HepG2 (cell line): ENCODE data around the gene FANCE. TPM values are rescaled to one million over a fixed set of nuclear protein-coding genes. Genes with fewer than 3 reads are reported as not detected.

Experiments used
- CENPBD1 ChIP-seq: sonication (generic); formaldehyde crosslinking; IDR thresholded peaks from 2 replicates; pipeline ENCODE4 v1.8.0; 2022; ENCODE audit warnings: missing genetic modification reagents, low read depth, mild to moderate bottlenecking, borderline replicate concordance
- ERF ChIP-seq: IDR thresholded peaks from 2 replicates; pipeline ENCODE4 v1.6.1; 2018; ENCODE audit warnings: missing biosample characterization, missing genetic modification reagents
- GATAD1 ChIP-seq: IDR thresholded peaks from 2 replicates; pipeline ENCODE4 v1.6.1; 2016; ENCODE audit warnings: missing genetic modification reagents, missing compliant biosample characterization
- POLR2G ChIP-seq: fragments of 200-400 bp; formaldehyde crosslinking; IDR thresholded peaks from 2 replicates; pipeline ENCODE4 v1.6.1; 2018; ENCODE audit warnings: mild to moderate bottlenecking, low read depth, low read length, moderate library complexity
- RFXAP ChIP-seq: sonication (generic); formaldehyde crosslinking; IDR thresholded peaks from 2 replicates; pipeline ENCODE4 v1.4.0; 2020; ENCODE audit warnings: missing genetic modification reagents, borderline replicate concordance
- SAFB2 ChIP-seq: sonication (generic); formaldehyde crosslinking; IDR thresholded peaks from 2 replicates; pipeline ENCODE4 v1.5.1; 2020; ENCODE audit warnings: missing genetic modification reagents, low read depth, mild to moderate bottlenecking, borderline replicate concordance
- ZNF674 ChIP-seq: sonication (generic); formaldehyde crosslinking; IDR thresholded peaks from 2 replicates; pipeline ENCODE4 v1.5.0; 2020; ENCODE audit warnings: low read depth, mild to moderate bottlenecking, missing genetic modification reagents
- polyA plus RNA-seq, 8 experiments: library from polyadenylated mRNA; depleted of rRNA in 3 of 8; stranded (reverse) in 7 of 8; unstranded in 1 of 8; fragments of >200 nt; fragmentation: Illumina TruSeq in 4 of 8; extraction: Trizol in 4 of 8; gene quantifications; 2 replicates each; pipeline versions ENCODE4 v1.2.1 to v1.2.3, GENCODE V29; 2011 to 2016; ENCODE audit warnings: low read depth in 4 of 8, missing spikeins in 1 of 8, mixed read lengths in 1 of 8; ENCODE audit not compliant: insufficient read depth in 1 of 8
- total RNA-seq, 5 experiments: library from RNA; depleted of rRNA; stranded (reverse); fragments of >200 nt; fragmentation: Illumina TruSeq; extraction: Trizol; gene quantifications; 2 replicates each; pipeline ENCODE4 v1.2.3, GENCODE V29; 2016; ENCODE audit warnings: low read depth in 1 of 5
- TF ChIP-seq, protein P1 (sequence below): sonication (generic); formaldehyde crosslinking; IDR thresholded peaks from 2 replicates; pipeline ENCODE4 v1.4.0; 2020; ENCODE audit warnings: missing genetic modification reagents
- TF ChIP-seq, protein P2 (sequence below): IDR thresholded peaks from 2 replicates; pipeline ENCODE4 v1.4.0; 2020; ENCODE audit warnings: mild to moderate bottlenecking, missing genetic modification reagents
- TF ChIP-seq, protein P3 (sequence below): IDR thresholded peaks from 2 replicates; pipeline ENCODE4 v1.6.1; 2016; ENCODE audit warnings: missing compliant biosample characterization, missing genetic modification reagents, borderline replicate concordance
- TF ChIP-seq, protein P4 (sequence below): sonication (generic); formaldehyde crosslinking; IDR thresholded peaks from 2 replicates; pipeline ENCODE4 v1.8.0; 2022; ENCODE audit warnings: missing genetic modification reagents, mild to moderate bottlenecking, moderate library complexity, borderline replicate concordance
- TF ChIP-seq, protein P5 (sequence below): sonication (generic); formaldehyde crosslinking; IDR thresholded peaks from 2 replicates; pipeline ENCODE4 v1.4.0; 2020; ENCODE audit warnings: missing genetic modification reagents, low read depth, mild to moderate bottlenecking, borderline replicate concordance
- TF ChIP-seq, protein P6 (sequence below): IDR thresholded peaks from 2 replicates; pipeline ENCODE4 v1.6.1; 2012; ENCODE audit warnings: low read depth, low read length, improper control_type of control experiment

Gene FANCE
- total and polyA plus RNA-seq, 2 of the 13 experiments (the other 11 are each of a cell fraction or from before 2014, with no cell fraction given), result 7.1 to 11.2 TPM

DNA sequence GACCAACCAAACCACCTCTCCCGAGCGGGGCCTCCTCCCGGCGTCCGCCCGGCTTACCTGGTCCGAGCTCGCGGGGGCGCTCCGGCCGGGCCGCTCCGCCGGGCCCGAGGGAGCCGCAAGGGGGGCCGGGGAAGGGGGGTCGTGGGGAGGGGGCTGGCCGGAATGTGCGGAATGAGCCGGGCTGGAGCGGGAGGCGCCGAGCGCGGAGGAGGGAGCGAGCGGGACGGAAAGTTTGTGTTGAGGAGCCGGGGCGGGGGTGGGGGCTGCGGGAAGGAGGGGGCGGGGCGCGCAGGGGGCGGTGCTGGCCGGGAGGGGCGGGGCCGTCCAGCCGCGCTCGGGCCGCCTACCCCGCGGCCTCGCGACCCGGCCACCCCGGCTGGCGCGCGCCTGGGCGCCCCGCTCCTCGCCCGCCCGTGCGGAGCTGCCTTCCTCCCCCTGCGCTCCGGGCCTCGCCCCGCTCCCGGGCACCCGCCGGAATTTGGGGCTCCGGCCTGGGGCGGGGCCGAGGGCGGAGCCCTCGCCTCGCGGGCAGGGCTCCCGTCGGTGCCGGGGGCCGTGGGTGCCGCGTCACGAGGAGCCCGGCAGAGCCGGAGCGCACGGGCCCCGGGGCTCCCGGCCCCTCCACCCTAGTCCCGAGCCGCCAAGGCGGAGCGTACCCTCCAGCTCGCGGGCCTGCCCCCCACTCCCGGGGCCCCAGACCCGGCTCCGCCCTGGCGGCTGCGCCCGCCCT, 44.9 kb downstream of the FANCE start, which contains the start of gene TEAD3 (continued):
- TF ChIP-seq, protein P1, sequence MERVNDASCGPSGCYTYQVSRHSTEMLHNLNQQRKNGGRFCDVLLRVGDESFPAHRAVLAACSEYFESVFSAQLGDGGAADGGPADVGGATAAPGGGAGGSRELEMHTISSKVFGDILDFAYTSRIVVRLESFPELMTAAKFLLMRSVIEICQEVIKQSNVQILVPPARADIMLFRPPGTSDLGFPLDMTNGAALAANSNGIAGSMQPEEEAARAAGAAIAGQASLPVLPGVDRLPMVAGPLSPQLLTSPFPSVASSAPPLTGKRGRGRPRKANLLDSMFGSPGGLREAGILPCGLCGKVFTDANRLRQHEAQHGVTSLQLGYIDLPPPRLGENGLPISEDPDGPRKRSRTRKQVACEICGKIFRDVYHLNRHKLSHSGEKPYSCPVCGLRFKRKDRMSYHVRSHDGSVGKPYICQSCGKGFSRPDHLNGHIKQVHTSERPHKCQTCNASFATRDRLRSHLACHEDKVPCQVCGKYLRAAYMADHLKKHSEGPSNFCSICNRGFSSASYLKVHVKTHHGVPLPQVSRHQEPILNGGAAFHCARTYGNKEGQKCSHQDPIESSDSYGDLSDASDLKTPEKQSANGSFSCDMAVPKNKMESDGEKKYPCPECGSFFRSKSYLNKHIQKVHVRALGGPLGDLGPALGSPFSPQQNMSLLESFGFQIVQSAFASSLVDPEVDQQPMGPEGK (CRISPR knock-in tag), result peak; percentile 4; the same call in 1 of the 2 replicates
- no peak for TF ChIP-seq CENPBD1 (CRISPR knock-in tag)
- TF ChIP-seq POLR2G, result peak; percentile 59; the same call in 1 of the 2 replicates
- 0 out of 2 replicates have a peak, but pooled peaks have one; percentile 65 for TF ChIP-seq SAFB2
- no peak for TF ChIP-seq GATAD1
- TF ChIP-seq, protein P2, sequence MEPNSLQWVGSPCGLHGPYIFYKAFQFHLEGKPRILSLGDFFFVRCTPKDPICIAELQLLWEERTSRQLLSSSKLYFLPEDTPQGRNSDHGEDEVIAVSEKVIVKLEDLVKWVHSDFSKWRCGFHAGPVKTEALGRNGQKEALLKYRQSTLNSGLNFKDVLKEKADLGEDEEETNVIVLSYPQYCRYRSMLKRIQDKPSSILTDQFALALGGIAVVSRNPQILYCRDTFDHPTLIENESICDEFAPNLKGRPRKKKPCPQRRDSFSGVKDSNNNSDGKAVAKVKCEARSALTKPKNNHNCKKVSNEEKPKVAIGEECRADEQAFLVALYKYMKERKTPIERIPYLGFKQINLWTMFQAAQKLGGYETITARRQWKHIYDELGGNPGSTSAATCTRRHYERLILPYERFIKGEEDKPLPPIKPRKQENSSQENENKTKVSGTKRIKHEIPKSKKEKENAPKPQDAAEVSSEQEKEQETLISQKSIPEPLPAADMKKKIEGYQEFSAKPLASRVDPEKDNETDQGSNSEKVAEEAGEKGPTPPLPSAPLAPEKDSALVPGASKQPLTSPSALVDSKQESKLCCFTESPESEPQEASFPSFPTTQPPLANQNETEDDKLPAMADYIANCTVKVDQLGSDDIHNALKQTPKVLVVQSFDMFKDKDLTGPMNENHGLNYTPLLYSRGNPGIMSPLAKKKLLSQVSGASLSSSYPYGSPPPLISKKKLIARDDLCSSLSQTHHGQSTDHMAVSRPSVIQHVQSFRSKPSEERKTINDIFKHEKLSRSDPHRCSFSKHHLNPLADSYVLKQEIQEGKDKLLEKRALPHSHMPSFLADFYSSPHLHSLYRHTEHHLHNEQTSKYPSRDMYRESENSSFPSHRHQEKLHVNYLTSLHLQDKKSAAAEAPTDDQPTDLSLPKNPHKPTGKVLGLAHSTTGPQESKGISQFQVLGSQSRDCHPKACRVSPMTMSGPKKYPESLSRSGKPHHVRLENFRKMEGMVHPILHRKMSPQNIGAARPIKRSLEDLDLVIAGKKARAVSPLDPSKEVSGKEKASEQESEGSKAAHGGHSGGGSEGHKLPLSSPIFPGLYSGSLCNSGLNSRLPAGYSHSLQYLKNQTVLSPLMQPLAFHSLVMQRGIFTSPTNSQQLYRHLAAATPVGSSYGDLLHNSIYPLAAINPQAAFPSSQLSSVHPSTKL (CRISPR knock-in tag), result no peak
- TF ChIP-seq ERF (CRISPR knock-in tag), result no peak
- TF ChIP-seq, protein P3, sequence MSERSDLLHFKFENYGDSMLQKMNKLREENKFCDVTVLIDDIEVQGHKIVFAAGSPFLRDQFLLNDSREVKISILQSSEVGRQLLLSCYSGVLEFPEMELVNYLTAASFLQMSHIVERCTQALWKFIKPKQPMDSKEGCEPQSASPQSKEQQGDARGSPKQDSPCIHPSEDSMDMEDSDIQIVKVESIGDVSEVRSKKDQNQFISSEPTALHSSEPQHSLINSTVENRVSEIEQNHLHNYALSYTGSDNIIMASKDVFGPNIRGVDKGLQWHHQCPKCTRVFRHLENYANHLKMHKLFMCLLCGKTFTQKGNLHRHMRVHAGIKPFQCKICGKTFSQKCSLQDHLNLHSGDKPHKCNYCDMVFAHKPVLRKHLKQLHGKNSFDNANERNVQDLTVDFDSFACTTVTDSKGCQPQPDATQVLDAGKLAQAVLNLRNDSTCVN (CRISPR knock-in tag), result no peak
- TF ChIP-seq, protein P4, sequence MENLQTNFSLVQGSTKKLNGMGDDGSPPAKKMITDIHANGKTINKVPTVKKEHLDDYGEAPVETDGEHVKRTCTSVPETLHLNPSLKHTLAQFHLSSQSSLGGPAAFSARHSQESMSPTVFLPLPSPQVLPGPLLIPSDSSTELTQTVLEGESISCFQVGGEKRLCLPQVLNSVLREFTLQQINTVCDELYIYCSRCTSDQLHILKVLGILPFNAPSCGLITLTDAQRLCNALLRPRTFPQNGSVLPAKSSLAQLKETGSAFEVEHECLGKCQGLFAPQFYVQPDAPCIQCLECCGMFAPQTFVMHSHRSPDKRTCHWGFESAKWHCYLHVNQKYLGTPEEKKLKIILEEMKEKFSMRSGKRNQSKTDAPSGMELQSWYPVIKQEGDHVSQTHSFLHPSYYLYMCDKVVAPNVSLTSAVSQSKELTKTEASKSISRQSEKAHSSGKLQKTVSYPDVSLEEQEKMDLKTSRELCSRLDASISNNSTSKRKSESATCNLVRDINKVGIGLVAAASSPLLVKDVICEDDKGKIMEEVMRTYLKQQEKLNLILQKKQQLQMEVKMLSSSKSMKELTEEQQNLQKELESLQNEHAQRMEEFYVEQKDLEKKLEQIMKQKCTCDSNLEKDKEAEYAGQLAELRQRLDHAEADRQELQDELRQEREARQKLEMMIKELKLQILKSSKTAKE, result no peak
- TF ChIP-seq, protein P5, sequence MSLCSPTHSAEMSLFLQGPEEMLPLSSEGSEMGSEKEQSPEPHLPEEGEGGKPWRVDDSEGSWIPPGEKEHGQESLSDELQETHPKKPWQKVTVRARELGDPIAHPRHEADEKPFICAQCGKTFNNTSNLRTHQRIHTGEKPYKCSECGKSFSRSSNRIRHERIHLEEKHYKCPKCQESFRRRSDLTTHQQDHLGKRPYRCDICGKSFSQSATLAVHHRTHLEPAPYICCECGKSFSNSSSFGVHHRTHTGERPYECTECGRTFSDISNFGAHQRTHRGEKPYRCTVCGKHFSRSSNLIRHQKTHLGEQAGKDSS (CRISPR knock-in tag), result no peak
- TF ChIP-seq, protein P6, sequence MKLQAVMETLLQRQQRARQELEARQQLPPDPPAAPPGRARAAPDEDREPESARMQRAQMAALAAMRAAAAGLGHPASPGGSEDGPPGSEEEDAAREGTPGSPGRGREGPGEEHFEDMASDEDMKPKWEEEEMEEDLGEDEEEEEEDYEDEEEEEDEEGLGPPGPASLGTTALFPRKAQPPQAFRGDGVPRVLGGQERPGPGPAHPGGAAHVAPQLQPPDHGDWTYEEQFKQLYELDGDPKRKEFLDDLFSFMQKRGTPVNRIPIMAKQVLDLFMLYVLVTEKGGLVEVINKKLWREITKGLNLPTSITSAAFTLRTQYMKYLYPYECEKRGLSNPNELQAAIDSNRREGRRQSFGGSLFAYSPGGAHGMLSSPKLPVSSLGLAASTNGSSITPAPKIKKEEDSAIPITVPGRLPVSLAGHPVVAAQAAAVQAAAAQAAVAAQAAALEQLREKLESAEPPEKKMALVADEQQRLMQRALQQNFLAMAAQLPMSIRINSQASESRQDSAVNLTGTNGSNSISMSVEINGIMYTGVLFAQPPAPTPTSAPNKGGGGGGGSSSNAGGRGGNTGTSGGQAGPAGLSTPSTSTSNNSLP, result 0 out of 2 replicates have a peak, but pooled peaks have one; percentile 2
- TF ChIP-seq ZNF674 (CRISPR knock-in tag), result 0 out of 2 replicates have a peak, but pooled peaks have one; percentile 17
- peak; percentile 53; the same call in 1 of the 2 replicates for TF ChIP-seq RFXAP (CRISPR knock-in tag)
